ENCODE results near the gene RGS14.
"Not testable (repeated sequence)": the region's sequence is repeated elsewhere in the genome, so short reads cannot be mapped to it uniquely, and the experiment has no call there.

DNA sequence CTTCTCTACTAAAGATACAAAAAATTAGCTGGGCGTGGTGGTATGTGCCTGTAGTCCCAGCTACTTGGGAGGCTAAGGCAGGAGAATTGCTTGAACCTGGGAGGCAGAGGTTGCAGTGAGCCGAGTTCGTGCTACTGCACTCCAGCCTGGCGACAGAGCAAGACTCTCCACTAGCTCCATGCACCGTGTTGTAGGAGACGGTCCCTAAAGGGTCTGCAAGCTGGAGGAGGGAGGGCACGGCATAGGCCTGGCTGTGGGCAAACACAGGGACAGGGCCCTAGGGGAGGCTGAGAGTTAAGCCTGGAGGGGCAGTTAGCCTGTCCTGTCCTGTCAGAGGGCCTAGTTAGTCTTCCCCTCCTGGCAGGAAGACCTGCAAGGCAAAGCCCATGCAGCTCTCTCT lies 3.0 kb downstream of the RGS14 start:
- TF ChIP-seq, protein P1, sequence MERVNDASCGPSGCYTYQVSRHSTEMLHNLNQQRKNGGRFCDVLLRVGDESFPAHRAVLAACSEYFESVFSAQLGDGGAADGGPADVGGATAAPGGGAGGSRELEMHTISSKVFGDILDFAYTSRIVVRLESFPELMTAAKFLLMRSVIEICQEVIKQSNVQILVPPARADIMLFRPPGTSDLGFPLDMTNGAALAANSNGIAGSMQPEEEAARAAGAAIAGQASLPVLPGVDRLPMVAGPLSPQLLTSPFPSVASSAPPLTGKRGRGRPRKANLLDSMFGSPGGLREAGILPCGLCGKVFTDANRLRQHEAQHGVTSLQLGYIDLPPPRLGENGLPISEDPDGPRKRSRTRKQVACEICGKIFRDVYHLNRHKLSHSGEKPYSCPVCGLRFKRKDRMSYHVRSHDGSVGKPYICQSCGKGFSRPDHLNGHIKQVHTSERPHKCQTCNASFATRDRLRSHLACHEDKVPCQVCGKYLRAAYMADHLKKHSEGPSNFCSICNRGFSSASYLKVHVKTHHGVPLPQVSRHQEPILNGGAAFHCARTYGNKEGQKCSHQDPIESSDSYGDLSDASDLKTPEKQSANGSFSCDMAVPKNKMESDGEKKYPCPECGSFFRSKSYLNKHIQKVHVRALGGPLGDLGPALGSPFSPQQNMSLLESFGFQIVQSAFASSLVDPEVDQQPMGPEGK (CRISPR knock-in tag; IDR thresholded peaks at IDR 0.05; ENCODE audit: borderline replicate concordance), result not testable (repeated sequence)
- TF ChIP-seq ESRRG (CRISPR knock-in tag; IDR thresholded peaks at IDR 0.05); PPARA (CRISPR knock-in tag; IDR thresholded peaks at IDR 0.05; ENCODE audit: borderline replicate concordance): not testable (repeated sequence)
